Transverse colon (tissue), 4 donors: ENCODE measurements around the gene CNOT6L.

Experiments
- CTCF ChIP-seq, 5 experiments: fragments of 200-600 bp in 3 of 5; fragments of 450-650 bp in 2 of 5; sonication (generic) in 3 of 5; IDR thresholded peaks; 1 replicate in 2 of 5; 2 replicates in 3 of 5; pipeline ENCODE4 v1.5.1; 2016 to 2017; ENCODE audit warnings: antibody characterized with exemption in 5 of 5, inconsistent platforms in 3 of 5, mild to moderate bottlenecking in 2 of 5, moderate library complexity in 1 of 5
- POLR2A ChIP-seq: fragments of 450-650 bp; IDR thresholded peaks from one replicate; pipeline ENCODE4 v1.6.1; 2016; ENCODE audit warnings: antibody characterized with exemption, mild to moderate bottlenecking, moderate library complexity
- POLR2AphosphoS5 ChIP-seq, 3 donors: sonication (generic); formaldehyde crosslinking; IDR thresholded peaks; one replicate each; pipeline ENCODE4 v1.6.1; 2016; ENCODE audit warnings: antibody characterized with exemption in 3 of 3

GRCh38 chr4:77820649-77821561 is 1.7 kb upstream of the CNOT6L start:
- TF ChIP-seq CTCF (IDR thresholded peaks at IDR 0.05) (peak in 1 of 5 experiments; percentile 18), POLR2A (no peak), POLR2AphosphoS5 (IDR thresholded peaks at IDR 0.05) (no peak)
